IMR-90 (cell line): ENCODE results near the gene TRIM63. TPM values are rescaled to one million over a fixed set of nuclear protein-coding genes. Genes with fewer than 3 reads are reported as not detected.

Experiments
- ATAC-seq: fragments of 200-7000 bp; cut with Tn5 transposase; 2 replicates; pipeline ENCODE4 v1.9.1; 2020; ENCODE audit warnings: low read depth, mild to moderate bottlenecking, moderate library complexity
- BruUV-seq: library from RNA; stranded (reverse); fragments of 400-500 nt; replicated peaks from 2 replicates; lab custom pipeline; 2021; lab: Mats Ljungman, UMichigan
- CTCF ChIA-PET: fragments of 300-600 bp; formaldehyde crosslinking; extraction: SDS; loops from one replicate; lab custom pipeline; 2021; ENCODE audit warnings: antibody characterized with exemption; lab: Yijun Ruan, JAX
- POLR2A ChIA-PET: fragments of 300-600 bp; sonication (Branson Sonifier 250); formaldehyde crosslinking; loops from one replicate; lab custom pipeline; 2022; ENCODE audit warnings: antibody characterized with exemption; ENCODE audit not compliant: unreplicated experiment; lab: Charles Lee
- DNase-seq: peaks from one replicate; pipeline ENCODE4 v3.0.0; 2013
- H2AFZ ChIP-seq: replicated peaks from 2 replicates; pipeline ENCODE3; 2013; ENCODE audit warnings: low read length, mild to moderate bottlenecking; ENCODE audit not compliant: poor library complexity
- H2AK5ac ChIP-seq: 2 replicates; pipeline ENCODE4 v1.6.1; 2013; ENCODE audit warnings: low read depth, low read length, inconsistent platforms
- H2AK9ac ChIP-seq: replicated peaks from 2 replicates; pipeline ENCODE3; 2013; ENCODE audit warnings: mild to moderate bottlenecking, low read depth, low read length, moderate library complexity; ENCODE audit not compliant: poor library complexity
- H2BK120ac ChIP-seq: 2 replicates; pipeline ENCODE4 v1.6.1; 2013; ENCODE audit warnings: low read depth, low read length, inconsistent platforms
- H2BK15ac ChIP-seq: 3 replicates; pipeline ENCODE4 v1.6.1; 2013; ENCODE audit warnings: low read depth, low read length, inconsistent platforms
- H2BK20ac ChIP-seq: 2 replicates; pipeline ENCODE4 v1.6.1; 2013; ENCODE audit warnings: low read depth, mild to moderate bottlenecking, inconsistent platforms, low read length, moderate library complexity
- H2BK5ac ChIP-seq: 2 replicates; pipeline ENCODE4 v1.6.1; 2013; ENCODE audit warnings: mild to moderate bottlenecking, low read depth, low read length, inconsistent platforms; ENCODE audit not compliant: poor library complexity, severe bottlenecking
- H3K14ac ChIP-seq: replicated peaks from 2 replicates; pipeline ENCODE4 v1.6.1; 2013; ENCODE audit warnings: low read depth, low read length, inconsistent platforms
- H3K18ac ChIP-seq: 2 replicates; pipeline ENCODE4 v1.6.1; 2013; ENCODE audit warnings: low read depth, low read length, control low read depth
- H3K23ac ChIP-seq: 2 replicates; pipeline ENCODE4 v1.6.1; 2013; ENCODE audit warnings: low read depth, low read length, inconsistent platforms
- H3K27ac ChIP-seq: 2 replicates; pipeline ENCODE4 v1.5.1; 2013; ENCODE audit warnings: mild to moderate bottlenecking, control low read depth, low read length; ENCODE audit not compliant: insufficient read depth
- H3K27me3 ChIP-seq: 2 replicates; pipeline ENCODE4 v1.6.1; 2013; ENCODE audit warnings: low read length; ENCODE audit not compliant: control insufficient read depth, insufficient read depth
- H3K36me3 ChIP-seq: 2 replicates; pipeline ENCODE4 v1.6.1; 2013; ENCODE audit warnings: low read length, mixed read lengths; ENCODE audit not compliant: control insufficient read depth, insufficient read depth
- H3K4ac ChIP-seq: 2 replicates; pipeline ENCODE4 v1.6.1; 2013; ENCODE audit warnings: low read depth, low read length, inconsistent platforms
- H3K4me1 ChIP-seq: 2 replicates; pipeline ENCODE4 v1.6.1; 2013; ENCODE audit warnings: low read length, mixed read lengths; ENCODE audit not compliant: control insufficient read depth, insufficient read depth
- H3K4me2 ChIP-seq: 2 replicates; pipeline ENCODE4 v1.6.1; 2013; ENCODE audit warnings: low read depth, mild to moderate bottlenecking, control low read depth, low read length, moderate library complexity
- H3K4me3 ChIP-seq: 2 replicates; pipeline ENCODE4 v1.5.1; 2013; ENCODE audit warnings: low read depth, mild to moderate bottlenecking, control low read depth, low read length, moderate library complexity; ENCODE audit not compliant: insufficient read depth
- H3K56ac ChIP-seq: 2 replicates; pipeline ENCODE4 v1.6.1; 2013; ENCODE audit warnings: low read length, inconsistent platforms; ENCODE audit not compliant: insufficient read depth; ENCODE audit errors: extremely low read depth
- H3K79me1 ChIP-seq, 2 experiments: 2 replicates each; pipeline ENCODE4 v1.6.1; 2013; ENCODE audit warnings: low read length in 2 of 2, inconsistent platforms in 1 of 2, low read depth in 1 of 2
- H3K9ac ChIP-seq: 2 replicates; pipeline ENCODE4 v1.6.1; 2013; ENCODE audit warnings: low read depth, low read length, control low read depth
- H3K9me1 ChIP-seq: 2 replicates; pipeline ENCODE4 v1.6.1; 2013; ENCODE audit warnings: low read length, inconsistent platforms; ENCODE audit not compliant: insufficient read depth
- H3K9me3 ChIP-seq: 2 replicates; pipeline ENCODE4 v1.6.1; 2013; ENCODE audit warnings: low read length; ENCODE audit not compliant: control insufficient read depth, insufficient read depth
- H4K20me1 ChIP-seq: 2 replicates; pipeline ENCODE4 v1.6.1; 2013; ENCODE audit warnings: low read length, inconsistent platforms; ENCODE audit not compliant: insufficient read depth
- H4K5ac ChIP-seq: 2 replicates; pipeline ENCODE4 v1.6.1; 2013; ENCODE audit warnings: mild to moderate bottlenecking, low read depth, low read length, control low read depth
- H4K8ac ChIP-seq, 2 experiments: 2 replicates each; pipeline ENCODE4 v1.6.1; 2013; ENCODE audit warnings: low read depth in 2 of 2, low read length in 2 of 2, control low read depth in 1 of 2, inconsistent platforms in 1 of 2
- H4K91ac ChIP-seq: 2 replicates; pipeline ENCODE4 v1.6.1; 2013; ENCODE audit warnings: low read depth, low read length, inconsistent platforms; ENCODE audit not compliant: insufficient read depth
- BHLHE40 ChIP-seq: fragments of 150-350 bp; IDR thresholded peaks from 2 replicates; pipeline ENCODE4 v1.6.1; 2016; ENCODE audit warnings: mild to moderate bottlenecking, low read depth, low read length
- CHD1 ChIP-seq: IDR thresholded peaks from 2 replicates; pipeline ENCODE4 v1.6.1; 2012; ENCODE audit warnings: low read depth, low read length, improper control_type of control experiment
- CTCF ChIP-seq: conservative IDR thresholded peaks from 2 replicates; pipeline ENCODE4 v1.5.1; 2012; ENCODE audit warnings: mild to moderate bottlenecking, low read depth, low read length, improper control_type of control experiment
- NFE2L2 ChIP-seq: fragments of 150-350 bp; IDR thresholded peaks from 2 replicates; pipeline ENCODE4 v1.6.1; 2016; ENCODE audit warnings: low read depth, mild to moderate bottlenecking, low read length
- USF2 ChIP-seq: fragments of 150-350 bp; IDR thresholded peaks from 2 replicates; pipeline ENCODE4 v1.6.1; 2017; ENCODE audit warnings: mild to moderate bottlenecking, antibody characterized with exemption, low read length, low read depth
- WGBS, 2 experiments: methylation state at CpG; one replicate each; pipeline versions ENCODE4 v1.1.5 to v1.1.7; 2013; ENCODE audit warnings: missing lambda C conversion rate in 2 of 2; ENCODE audit not compliant: insufficient read length in 1 of 2; ENCODE audit errors: extremely low coverage in 2 of 2; 5-methylcytosine and 5-hydroxymethylcytosine counted together
- dilution Hi-C: fragments of 300-500 bp; cut with HindIII; formaldehyde crosslinking; loops from one replicate; pipeline ENCODE4 v1.14.3; 2018; ENCODE audit warnings: low sequenced_read_pairs; ENCODE audit not compliant: unreplicated experiment
- in situ Hi-C: fragments of 300-500 bp; cut with MboI; formaldehyde crosslinking; loops from 3 replicates; pipeline ENCODE4 v1.14.3; 2019; ENCODE audit warnings: low sequenced_read_pairs, inconsistent platforms, mixed read lengths
- intact Hi-C: fragments of 100-400 bp; cut with micrococcal nuclease; formaldehyde crosslinking; loops from 2 replicates; pipeline ENCODE4 v1.10.0; 2022
- polyA plus RNA-seq, 3 experiments: library from polyadenylated mRNA; depleted of rRNA; stranded (reverse); fragments of >200 nt; gene quantifications; 2 replicates each; pipeline ENCODE4 v1.2.3, GENCODE V29; 2012; ENCODE audit warnings: low replicate concordance in 1 of 3
- total RNA-seq: library from RNA; depleted of rRNA; stranded (reverse); fragments of >200 nt; gene quantifications from 2 replicates; pipeline ENCODE4 v1.2.3, GENCODE V29; 2012

Gene TRIM63
- total and polyA plus RNA-seq, 2 of the 4 experiments (the other 2 are of a cell fraction) = not detected

- H3K27ac ChIP-seq = no peak overlapping the region
- H2AK9ac ChIP-seq = no peak overlapping the region
- H4K8ac ChIP-seq = no peak overlapping the region
- TF ChIP-seq USF2 = no peak
- no peak for TF ChIP-seq NFE2L2
- TF ChIP-seq CHD1 = no peak
- TF ChIP-seq BHLHE40 = no peak
- TF ChIP-seq CTCF = no peak
- no peak overlapping the region for H2AK5ac ChIP-seq
- WGBS, 2 experiments = no CpG with 5 or more reads among the region's 4 CpGs
- H2BK20ac ChIP-seq = no peak overlapping the region
- no peak for ATAC-seq
- no TSS peak for BruUV-seq
- dilution Hi-C loops = no loop called here
- H3K9me1 ChIP-seq = no peaks in the 10 kb centered on the region
- H3K4me2 ChIP-seq = no peak overlapping the region
- H3K56ac ChIP-seq = no peak overlapping the region
- no peak overlapping the region for H2AFZ ChIP-seq
- H2BK120ac ChIP-seq = no peak overlapping the region
- H4K20me1 ChIP-seq = no peaks in the 10 kb centered on the region
- H3K36me3 ChIP-seq = no peaks in the 10 kb centered on the region
- ChIA-PET POLR2A (no interaction called here), CTCF (no interaction called here)
- H3K4me3 ChIP-seq = no peak overlapping the region
- H3K79me1 ChIP-seq = no peaks in the 10 kb centered on the region
- H3K14ac ChIP-seq = no peak overlapping the region
- H3K9ac ChIP-seq = no peak overlapping the region
- H3K4ac ChIP-seq = no peak overlapping the region
- H3K9me3 ChIP-seq = no peaks in the 10 kb centered on the region
- no peak overlapping the region for H3K23ac ChIP-seq
- no peak overlapping the region for H4K91ac ChIP-seq
- in situ Hi-C loops = no loop called here
- H3K4me1 ChIP-seq = no peaks in the 10 kb centered on the region
- no peak overlapping the region for H2BK15ac ChIP-seq
- no peak overlapping the region for H2BK5ac ChIP-seq
- H3K27me3 ChIP-seq = peaks cover 67% of the 10 kb centered on the region
- no peak overlapping the region for H4K5ac ChIP-seq
- intact Hi-C loops = no loop called here
- H3K18ac ChIP-seq = no peak overlapping the region
- no peak for DNase-seq
These were observed 573 bp downstream of the TRIM63 start for GRCh38 chr1:26066857-26067256.
